ENCODE results near the gene ANKRD63.

- TF ChIP-seq, protein P1, sequence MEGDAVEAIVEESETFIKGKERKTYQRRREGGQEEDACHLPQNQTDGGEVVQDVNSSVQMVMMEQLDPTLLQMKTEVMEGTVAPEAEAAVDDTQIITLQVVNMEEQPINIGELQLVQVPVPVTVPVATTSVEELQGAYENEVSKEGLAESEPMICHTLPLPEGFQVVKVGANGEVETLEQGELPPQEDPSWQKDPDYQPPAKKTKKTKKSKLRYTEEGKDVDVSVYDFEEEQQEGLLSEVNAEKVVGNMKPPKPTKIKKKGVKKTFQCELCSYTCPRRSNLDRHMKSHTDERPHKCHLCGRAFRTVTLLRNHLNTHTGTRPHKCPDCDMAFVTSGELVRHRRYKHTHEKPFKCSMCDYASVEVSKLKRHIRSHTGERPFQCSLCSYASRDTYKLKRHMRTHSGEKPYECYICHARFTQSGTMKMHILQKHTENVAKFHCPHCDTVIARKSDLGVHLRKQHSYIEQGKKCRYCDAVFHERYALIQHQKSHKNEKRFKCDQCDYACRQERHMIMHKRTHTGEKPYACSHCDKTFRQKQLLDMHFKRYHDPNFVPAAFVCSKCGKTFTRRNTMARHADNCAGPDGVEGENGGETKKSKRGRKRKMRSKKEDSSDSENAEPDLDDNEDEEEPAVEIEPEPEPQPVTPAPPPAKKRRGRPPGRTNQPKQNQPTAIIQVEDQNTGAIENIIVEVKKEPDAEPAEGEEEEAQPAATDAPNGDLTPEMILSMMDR (IDR thresholded peaks at IDR 0.05; ENCODE audit: borderline replicate concordance, extremely low read depth, low read length, poor library complexity, severe bottlenecking): no peak
- no peak for TF ChIP-seq EZH2 (IDR thresholded peaks at IDR 0.05; ENCODE audit: borderline replicate concordance, low read depth, low read length, severe bottlenecking)
Measured at GRCh38 chr15:40250771-40251483, 31.9 kb downstream of the ANKRD63 start.
